SK-N-SH (cell line): ENCODE results near the gene AGO3. TPM values are rescaled to one million over a fixed set of nuclear protein-coding genes. Genes with fewer than 3 reads are reported as not detected.
"Not testable (repeated sequence)": the region's sequence is repeated elsewhere in the genome, so short reads cannot be mapped to it uniquely, and the experiment has no call there.

Experiments
- CTCF ChIA-PET: fragments of 300-600, 350-600 bp; formaldehyde crosslinking; extraction: SDS; loops from one replicate; lab custom pipeline; 2021; lab: Yijun Ruan, JAX
- POLR2A ChIA-PET: fragments of 350-600 bp; sonication (Branson Sonifier 250); formaldehyde crosslinking; extraction: SDS; loops from one replicate; lab custom pipeline; 2020; ENCODE audit warnings: antibody characterized with exemption, inconsistent platforms; lab: Yijun Ruan, JAX
- DNase-seq: peaks from one replicate; pipeline ENCODE4 v3.0.0; 2012
- H2AFZ ChIP-seq: fragments of 200-600 bp; sonication (generic); 2 replicates; pipeline ENCODE4 v1.8.1; 2016; ENCODE audit warnings: antibody characterized with exemption, mild to moderate bottlenecking, low read depth
- H3F3A ChIP-seq: fragments of 200-600 bp; sonication (generic); replicated peaks from 2 replicates; pipeline ENCODE3; 2016; ENCODE audit warnings: antibody characterized with exemption, mild to moderate bottlenecking; ENCODE audit not compliant: insufficient read depth
- H3K27ac ChIP-seq, 2 experiments: fragments of 200-500 bp in 1 of 2; fragments of 200-600 bp in 1 of 2; sonication (Bioruptor generic) in 1 of 2; sonication (generic), shearing (Covaris generic) in 1 of 2; 2 replicates each; pipeline versions ENCODE4 v1.5.1 to v1.6.1; 2014 to 2016; ENCODE audit warnings: low read depth in 2 of 2, inconsistent platforms in 1 of 2, low read length in 1 of 2, mild to moderate bottlenecking in 1 of 2, mixed read lengths in 1 of 2
- H3K27me3 ChIP-seq: fragments of 200-600 bp; sonication (generic), shearing (Covaris generic); 2 replicates; pipeline ENCODE4 v1.6.1; 2016; ENCODE audit warnings: mixed run types; ENCODE audit not compliant: insufficient read depth
- H3K36me3 ChIP-seq, 2 experiments: fragments of 200-500 bp in 1 of 2; fragments of 200-600 bp in 1 of 2; sonication (Bioruptor generic) in 1 of 2; sonication (generic) in 1 of 2; replicated peaks in 1 of 2; 2 replicates each; pipeline versions ENCODE3 to v1.5.1; 2014 to 2016; ENCODE audit warnings: low read length in 1 of 2, mild to moderate bottlenecking in 1 of 2; ENCODE audit not compliant: insufficient read depth in 2 of 2, control insufficient read depth in 1 of 2
- H3K4me1 ChIP-seq, 2 experiments: fragments of 200-500 bp in 1 of 2; fragments of 200-600 bp in 1 of 2; sonication (Bioruptor generic) in 1 of 2; sonication (generic), shearing (Covaris generic) in 1 of 2; 2 replicates each; pipeline versions ENCODE4 v1.5.1 to v1.6.1; 2014 to 2016; ENCODE audit warnings: low read depth in 1 of 2, low read length in 1 of 2, mixed run types in 1 of 2; ENCODE audit not compliant: insufficient read depth in 2 of 2, control insufficient read depth in 1 of 2
- H3K4me2 ChIP-seq: fragments of 200-600 bp; sonication (generic), shearing (Covaris generic); 2 replicates; pipeline ENCODE4 v1.6.1; 2017; ENCODE audit warnings: mixed run types
- H3K4me3 ChIP-seq, 2 experiments: fragments of 200-500 bp in 1 of 2; fragments of 200-600 bp in 1 of 2; sonication (Bioruptor generic) in 1 of 2; sonication (generic), shearing (Covaris generic) in 1 of 2; 2 replicates each; pipeline versions ENCODE4 v1.5.1 to v1.8.1; 2014 to 2016; ENCODE audit warnings: low read depth in 2 of 2, inconsistent platforms in 1 of 2, low read length in 1 of 2, mild to moderate bottlenecking in 1 of 2, mixed read lengths in 1 of 2, moderate library complexity in 1 of 2
- H3K79me2 ChIP-seq: fragments of 200-600 bp; sonication (generic); 2 replicates; pipeline ENCODE4 v1.8.1; 2017; ENCODE audit warnings: mild to moderate bottlenecking; ENCODE audit not compliant: insufficient read depth
- H3K9ac ChIP-seq: fragments of 200-600 bp; sonication (generic); 2 replicates; pipeline ENCODE4 v1.6.1; 2017; ENCODE audit warnings: mixed run types
- H3K9me2 ChIP-seq: fragments of 200-600 bp; sonication (generic); 2 replicates; pipeline ENCODE4 v1.6.1; 2017; ENCODE audit warnings: mixed run types
- H3K9me3 ChIP-seq: fragments of 200-600 bp; sonication (generic); 2 replicates; pipeline ENCODE4 v1.6.1; 2017; ENCODE audit warnings: mixed run types, mild to moderate bottlenecking, moderate library complexity
- H4K20me1 ChIP-seq: fragments of 200-600 bp; sonication (generic); 2 replicates; pipeline ENCODE4 v1.6.1; 2017; ENCODE audit warnings: mild to moderate bottlenecking, mixed run types; ENCODE audit not compliant: insufficient read depth
- EP300 ChIP-seq, 2 experiments: IDR thresholded peaks; 2 replicates each; pipeline versions ENCODE4 v1.4.0 to v1.6.1; 2012; ENCODE audit warnings: borderline replicate concordance in 1 of 2, low read depth in 1 of 2, low read length in 1 of 2
- FOXM1 ChIP-seq: IDR thresholded peaks from 2 replicates; pipeline ENCODE4 v1.4.0; 2012; ENCODE audit warnings: low read depth, mild to moderate bottlenecking
- JUND ChIP-seq: IDR thresholded peaks from 2 replicates; pipeline ENCODE4 v1.4.0; 2012
- MEF2A ChIP-seq: IDR thresholded peaks from 2 replicates; pipeline ENCODE4 v1.4.0; 2012; ENCODE audit warnings: low read depth, borderline replicate concordance
- NFIC ChIP-seq: IDR thresholded peaks from 2 replicates; pipeline ENCODE4 v1.4.0; 2012; ENCODE audit warnings: borderline replicate concordance
- RAD21 ChIP-seq: IDR thresholded peaks from 2 replicates; pipeline ENCODE4 v1.6.1; 2012; ENCODE audit warnings: mild to moderate bottlenecking, low read length
- RFX5 ChIP-seq: IDR thresholded peaks from 2 replicates; pipeline ENCODE4 v1.6.1; 2012; ENCODE audit warnings: mild to moderate bottlenecking, improper control_type of control experiment, low read length
- SIN3A ChIP-seq: IDR thresholded peaks from 2 replicates; pipeline ENCODE4 v1.6.1; 2012; ENCODE audit warnings: low read depth, mild to moderate bottlenecking, low read length, moderate library complexity, borderline replicate concordance
- TAF1 ChIP-seq: IDR thresholded peaks from 2 replicates; pipeline ENCODE4 v1.6.1; 2012; ENCODE audit warnings: low read depth, mild to moderate bottlenecking, low read length, moderate library complexity, borderline replicate concordance
- TCF12 ChIP-seq: IDR thresholded peaks from 2 replicates; pipeline ENCODE4 v1.4.0; 2012
- WGBS: methylation state at CpG from one replicate; pipeline ENCODE4 v1.1.6; 2017; ENCODE audit warnings: low lambda C conversion rate; 5-methylcytosine and 5-hydroxymethylcytosine counted together
- polyA plus RNA-seq, 3 experiments: library from polyadenylated mRNA; depleted of rRNA; stranded (reverse); fragments of >200 nt; gene quantifications; 2 replicates each; pipeline ENCODE4 v1.2.3, GENCODE V29; 2012
- TF ChIP-seq, protein P1 (sequence below): fragments of 150-350 bp; IDR thresholded peaks from 2 replicates; pipeline ENCODE4 v1.6.1; 2016; ENCODE audit warnings: mild to moderate bottlenecking, low read depth, low read length
- TF ChIP-seq, protein P2 (sequence below): IDR thresholded peaks from 2 replicates; pipeline ENCODE4 v1.4.0; 2012; ENCODE audit warnings: low read depth, borderline replicate concordance
- TF ChIP-seq, protein P3 (sequence below): IDR thresholded peaks from 2 replicates; pipeline ENCODE4 v1.4.0; 2012; ENCODE audit warnings: low read depth, borderline replicate concordance
- TF ChIP-seq, protein P4 (sequence below): IDR thresholded peaks from 2 replicates; pipeline ENCODE4; 2012
- TF ChIP-seq, protein P5 (sequence below): fragments of 200-600 bp; sonication (generic); IDR thresholded peaks from 2 replicates; pipeline ENCODE4 v1.6.1; 2017; ENCODE audit warnings: antibody characterized with exemption, mild to moderate bottlenecking, moderate library complexity

The AGO3 gene
- polyA plus RNA-seq, 1 of the 3 experiments (the other 2 are of a cell fraction) = 6.7 TPM

DNA sequence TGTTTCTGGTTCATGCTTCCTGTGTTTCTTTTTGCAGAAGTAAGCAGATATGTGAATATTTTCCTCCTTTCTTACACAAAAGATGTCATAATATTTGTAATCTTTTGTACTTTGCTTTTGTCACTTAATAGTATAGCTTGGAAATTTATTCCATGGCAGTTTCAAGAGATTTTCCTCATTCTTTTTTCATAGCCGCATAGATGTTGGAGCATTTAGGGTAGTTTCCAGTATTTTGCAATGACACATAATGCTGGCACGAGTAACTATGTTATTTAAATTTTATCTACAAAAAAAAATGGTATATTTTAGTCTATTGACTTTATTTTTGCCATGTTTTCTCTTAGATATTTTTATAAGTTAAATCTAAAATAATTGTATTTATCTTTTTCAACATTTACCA lies 40.7 kb downstream of the AGO3 start:
- WGBS = 95% methylated on average over 2 of the region's 2 CpGs
- Histone ChIP-seq H3K27me3 (no peaks in the 10 kb centered on the region), H4K20me1 (no peaks in the 10 kb centered on the region), H3K4me3 (no peak overlapping the region), H3K4me2 (no peak overlapping the region), H3F3A (peaks cover 7% of the 10 kb centered on the region), H3K27ac (no peak overlapping the region), H3K9me3 (no peaks in the 10 kb centered on the region), H3K9ac (no peak overlapping the region), H3K36me3 (peaks cover 52 to 54% of the 10 kb centered on the region in 2 experiments), H3K4me1 (no peaks in the 10 kb centered on the region; a peak in 1 of 4 replicates), H3K79me2 (peaks cover 24% of the 10 kb centered on the region), H2AFZ (no peak overlapping the region), H3K9me2 (no peaks in the 10 kb centered on the region)
- TF ChIP-seq MEF2A (no peak), RFX5 (no peak), JUND (no peak), NFIC (no peak), FOXM1 (no peak)
- TF ChIP-seq, protein P1, sequence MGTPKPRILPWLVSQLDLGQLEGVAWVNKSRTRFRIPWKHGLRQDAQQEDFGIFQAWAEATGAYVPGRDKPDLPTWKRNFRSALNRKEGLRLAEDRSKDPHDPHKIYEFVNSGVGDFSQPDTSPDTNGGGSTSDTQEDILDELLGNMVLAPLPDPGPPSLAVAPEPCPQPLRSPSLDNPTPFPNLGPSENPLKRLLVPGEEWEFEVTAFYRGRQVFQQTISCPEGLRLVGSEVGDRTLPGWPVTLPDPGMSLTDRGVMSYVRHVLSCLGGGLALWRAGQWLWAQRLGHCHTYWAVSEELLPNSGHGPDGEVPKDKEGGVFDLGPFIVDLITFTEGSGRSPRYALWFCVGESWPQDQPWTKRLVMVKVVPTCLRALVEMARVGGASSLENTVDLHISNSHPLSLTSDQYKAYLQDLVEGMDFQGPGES = no peak
- TF ChIP-seq, protein P2, sequence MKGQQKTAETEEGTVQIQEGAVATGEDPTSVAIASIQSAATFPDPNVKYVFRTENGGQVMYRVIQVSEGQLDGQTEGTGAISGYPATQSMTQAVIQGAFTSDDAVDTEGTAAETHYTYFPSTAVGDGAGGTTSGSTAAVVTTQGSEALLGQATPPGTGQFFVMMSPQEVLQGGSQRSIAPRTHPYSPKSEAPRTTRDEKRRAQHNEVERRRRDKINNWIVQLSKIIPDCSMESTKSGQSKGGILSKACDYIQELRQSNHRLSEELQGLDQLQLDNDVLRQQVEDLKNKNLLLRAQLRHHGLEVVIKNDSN = no peak
- ChIA-PET CTCF (no interaction called here), POLR2A (no interaction called here)
- no peak for DNase-seq

DNA sequence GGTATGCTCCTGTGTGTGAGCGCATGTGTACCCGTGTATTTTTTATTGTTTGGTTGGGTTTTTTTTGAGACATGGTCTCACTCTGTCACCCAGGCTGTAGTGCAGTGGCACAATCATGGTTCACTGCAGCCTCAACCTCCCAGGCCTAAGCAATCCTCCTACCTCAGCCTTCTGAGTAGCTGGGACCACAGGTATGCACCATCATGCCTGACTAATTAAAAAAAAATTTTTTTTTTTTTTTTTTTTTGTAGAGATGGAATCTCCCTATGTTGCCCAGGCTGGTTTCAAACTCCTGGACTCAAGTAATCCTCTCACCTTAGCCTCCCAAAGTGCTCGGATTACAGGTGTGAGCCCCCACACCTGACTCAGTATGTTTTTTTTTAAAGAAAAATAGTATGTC lies 41.7 kb downstream of the AGO3 start:
- DNase-seq, POLR2A ChIA-PET, H3K27ac ChIP-seq, H3K27me3 ChIP-seq, H3K9me3 ChIP-seq, H3K9me2 ChIP-seq, H3F3A ChIP-seq, H3K4me3 ChIP-seq, CTCF ChIA-PET, H4K20me1 ChIP-seq, H3K4me2 ChIP-seq, H2AFZ ChIP-seq, H3K9ac ChIP-seq, H3K4me1 ChIP-seq: not testable (repeated sequence)
- peaks cover 27% of the 10 kb centered on the region for H3K79me2 ChIP-seq
- H3K36me3 ChIP-seq = peaks cover 53 to 61% of the 10 kb centered on the region in 2 experiments
- WGBS = 87% methylated on average over 3 of the region's 3 CpGs

DNA sequence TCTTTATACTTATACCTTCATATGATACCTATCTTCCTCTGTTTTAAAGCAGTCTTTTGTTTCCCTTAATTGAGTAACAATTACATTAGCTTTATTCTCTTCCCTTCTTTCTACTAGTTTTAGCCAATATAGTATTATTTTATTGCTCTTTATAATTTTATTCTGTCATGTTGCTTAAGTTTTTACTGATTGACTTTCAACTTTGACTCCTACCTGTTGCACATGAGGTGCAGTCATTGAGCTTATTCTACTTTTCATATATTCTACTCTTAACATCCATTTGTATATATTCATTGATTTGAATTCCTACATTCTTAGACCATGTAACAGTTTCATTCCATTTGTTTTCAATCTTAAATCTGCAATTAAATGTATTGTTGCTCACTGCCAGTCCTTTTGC lies 49.2 kb downstream of the AGO3 start:
- Histone ChIP-seq H3F3A (peaks cover 7% of the 10 kb centered on the region), H3K4me3 (no peak overlapping the region), H4K20me1 (no peaks in the 10 kb centered on the region), H3K9me2 (no peaks in the 10 kb centered on the region), H3K79me2 (peaks cover 16% of the 10 kb centered on the region; the same call in 1 of the 2 replicates), H3K36me3 (peaks cover 40 to 63% of the 10 kb centered on the region in 2 experiments), H3K4me1 (peaks cover 0 to 4% of the 10 kb centered on the region in 2 experiments; a peak in 1 of 4 replicates), H3K27me3 (no peaks in the 10 kb centered on the region), H3K9ac (no peak overlapping the region), H3K4me2 (no peak overlapping the region), H2AFZ (no peak overlapping the region), H3K9me3 (no peaks in the 10 kb centered on the region), H3K27ac (no peak overlapping the region)
- CTCF ChIA-PET = interaction anchor here (1.3 kb wide), 1 partner anchor 155 kb away, joined by 3 read pairs; no protein-coding TSS in a partner anchor
- DNase-seq = no peak
- POLR2A ChIA-PET = no interaction called here
- TF ChIP-seq, protein P3, sequence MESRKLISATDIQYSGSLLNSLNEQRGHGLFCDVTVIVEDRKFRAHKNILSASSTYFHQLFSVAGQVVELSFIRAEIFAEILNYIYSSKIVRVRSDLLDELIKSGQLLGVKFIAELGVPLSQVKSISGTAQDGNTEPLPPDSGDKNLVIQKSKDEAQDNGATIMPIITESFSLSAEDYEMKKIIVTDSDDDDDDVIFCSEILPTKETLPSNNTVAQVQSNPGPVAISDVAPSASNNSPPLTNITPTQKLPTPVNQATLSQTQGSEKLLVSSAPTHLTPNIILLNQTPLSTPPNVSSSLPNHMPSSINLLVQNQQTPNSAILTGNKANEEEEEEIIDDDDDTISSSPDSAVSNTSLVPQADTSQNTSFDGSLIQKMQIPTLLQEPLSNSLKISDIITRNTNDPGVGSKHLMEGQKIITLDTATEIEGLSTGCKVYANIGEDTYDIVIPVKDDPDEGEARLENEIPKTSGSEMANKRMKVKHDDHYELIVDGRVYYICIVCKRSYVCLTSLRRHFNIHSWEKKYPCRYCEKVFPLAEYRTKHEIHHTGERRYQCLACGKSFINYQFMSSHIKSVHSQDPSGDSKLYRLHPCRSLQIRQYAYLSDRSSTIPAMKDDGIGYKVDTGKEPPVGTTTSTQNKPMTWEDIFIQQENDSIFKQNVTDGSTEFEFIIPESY = no peak
- TF ChIP-seq, protein P4, sequence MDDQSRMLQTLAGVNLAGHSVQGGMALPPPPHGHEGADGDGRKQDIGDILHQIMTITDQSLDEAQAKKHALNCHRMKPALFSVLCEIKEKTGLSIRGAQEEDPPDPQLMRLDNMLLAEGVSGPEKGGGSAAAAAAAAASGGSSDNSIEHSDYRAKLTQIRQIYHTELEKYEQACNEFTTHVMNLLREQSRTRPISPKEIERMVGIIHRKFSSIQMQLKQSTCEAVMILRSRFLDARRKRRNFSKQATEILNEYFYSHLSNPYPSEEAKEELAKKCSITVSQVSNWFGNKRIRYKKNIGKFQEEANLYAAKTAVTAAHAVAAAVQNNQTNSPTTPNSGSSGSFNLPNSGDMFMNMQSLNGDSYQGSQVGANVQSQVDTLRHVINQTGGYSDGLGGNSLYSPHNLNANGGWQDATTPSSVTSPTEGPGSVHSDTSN = no peak
- TF ChIP-seq EP300 (IDR thresholded peaks at IDR 0.05; ENCODE audit: borderline replicate concordance in 1 of 2, low read depth in 1 of 2, low read length in 1 of 2) (no peak), TAF1 (no peak), SIN3A (no peak), RAD21 (no peak), TCF12 (no peak)
- TF ChIP-seq, protein P5, sequence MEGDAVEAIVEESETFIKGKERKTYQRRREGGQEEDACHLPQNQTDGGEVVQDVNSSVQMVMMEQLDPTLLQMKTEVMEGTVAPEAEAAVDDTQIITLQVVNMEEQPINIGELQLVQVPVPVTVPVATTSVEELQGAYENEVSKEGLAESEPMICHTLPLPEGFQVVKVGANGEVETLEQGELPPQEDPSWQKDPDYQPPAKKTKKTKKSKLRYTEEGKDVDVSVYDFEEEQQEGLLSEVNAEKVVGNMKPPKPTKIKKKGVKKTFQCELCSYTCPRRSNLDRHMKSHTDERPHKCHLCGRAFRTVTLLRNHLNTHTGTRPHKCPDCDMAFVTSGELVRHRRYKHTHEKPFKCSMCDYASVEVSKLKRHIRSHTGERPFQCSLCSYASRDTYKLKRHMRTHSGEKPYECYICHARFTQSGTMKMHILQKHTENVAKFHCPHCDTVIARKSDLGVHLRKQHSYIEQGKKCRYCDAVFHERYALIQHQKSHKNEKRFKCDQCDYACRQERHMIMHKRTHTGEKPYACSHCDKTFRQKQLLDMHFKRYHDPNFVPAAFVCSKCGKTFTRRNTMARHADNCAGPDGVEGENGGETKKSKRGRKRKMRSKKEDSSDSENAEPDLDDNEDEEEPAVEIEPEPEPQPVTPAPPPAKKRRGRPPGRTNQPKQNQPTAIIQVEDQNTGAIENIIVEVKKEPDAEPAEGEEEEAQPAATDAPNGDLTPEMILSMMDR = no peak
- TF ChIP-seq, protein P1 = no peak
